Activated T-helper 2 cell treated with anti-CD3 and anti-CD28 coated beads, Interferon-gamma antibody, Interleukin-2, Interleukin-4, amounts not matched to agents 10 μg/mL and 5 μg/mL and 100 μg/mL, durations not matched to agents 14 hours and 24 hours and 36 hours (primary cell): ENCODE data around the gene UCP2. TPM values are rescaled to one million over a fixed set of nuclear protein-coding genes. Genes with fewer than 3 reads are reported as not detected.

ENCODE experiments used
- DNase-seq: peaks from one replicate; pipeline ENCODE4 v3.0.0; 2021; ENCODE audit warnings: low spot score
- H3K27ac Mint-ChIP-seq: one replicate; pipeline ENCODE4 v1.8.0; 2021; ENCODE audit warnings: mixed read lengths
- H3K27me3 Mint-ChIP-seq: one replicate; pipeline ENCODE4 v1.8.0; 2021; ENCODE audit warnings: low read depth, mixed read lengths
- H3K36me3 Mint-ChIP-seq: one replicate; pipeline ENCODE4 v1.8.0; 2021; ENCODE audit warnings: low read depth, mixed read lengths
- H3K4me1 Mint-ChIP-seq: one replicate; pipeline ENCODE4 v1.8.0; 2021; ENCODE audit warnings: low read depth, mixed read lengths
- H3K4me3 Mint-ChIP-seq: one replicate; pipeline ENCODE4 v1.8.0; 2021; ENCODE audit warnings: low read depth, mild to moderate bottlenecking, moderate library complexity, mixed read lengths
- H3K9me3 Mint-ChIP-seq: one replicate; pipeline ENCODE4 v1.8.0; 2021; ENCODE audit warnings: mixed read lengths
- intact Hi-C: fragments of 100-400 bp; cut with micrococcal nuclease; formaldehyde crosslinking; loops from one replicate; pipeline ENCODE4 v1.15.1; 2023
- total RNA-seq: library from RNA; stranded (reverse); gene quantifications from 2 replicates; pipeline ENCODE4 v1.2.3, GENCODE V29; 2022

UCP2 gene
- total RNA-seq, 1 donor from 2014 or later, result 429 TPM

DNA sequence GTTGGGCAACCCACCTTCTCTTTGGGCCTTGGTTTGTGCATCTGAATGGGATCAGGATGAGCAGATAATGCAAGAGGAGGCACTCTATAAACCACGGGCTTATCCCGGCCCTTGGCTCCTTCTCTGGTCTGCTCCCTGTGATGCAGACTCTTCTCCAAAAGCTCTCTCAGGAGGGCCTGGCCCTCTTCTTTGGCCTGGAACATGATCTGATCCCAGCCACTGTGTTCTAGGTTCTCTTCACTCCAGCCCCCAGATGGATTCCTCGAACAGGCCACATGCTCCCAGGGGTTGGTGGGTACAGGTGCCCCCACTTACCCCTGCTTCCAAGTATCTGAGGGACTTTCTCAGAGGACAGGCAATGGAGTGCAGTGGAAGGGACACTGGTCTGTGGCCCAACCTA, 35.0 kb upstream of the UCP2 start:
- no peak overlapping the region for H3K4me3 Mint-ChIP-seq
- intact Hi-C loops, result loop anchor here (2.0 to 10.0 kb wide), 3 partner anchors 141 to 387 kb away; partner anchors contain the start of genes C2CD3, COA4, PAAF1 and PPME1
- H3K27me3 Mint-ChIP-seq, result no peaks in the 10 kb centered on the region
- DNase-seq, result no peak
- no peak overlapping the region for H3K27ac Mint-ChIP-seq
- peaks cover 47% of the 10 kb centered on the region for H3K4me1 Mint-ChIP-seq
- H3K9me3 Mint-ChIP-seq, result no peaks in the 10 kb centered on the region
- H3K36me3 Mint-ChIP-seq, result peaks cover 24% of the 10 kb centered on the region

GRCh38 chr11:74015919-74016684, 33.5 kb upstream of the UCP2 start:
- no peaks in the 10 kb centered on the region for H3K27me3 Mint-ChIP-seq
- peak overlapping the region; percentile 41 for H3K4me3 Mint-ChIP-seq
- no peak for DNase-seq
- H3K27ac Mint-ChIP-seq, result peak overlapping the region; percentile 91
- H3K4me1 Mint-ChIP-seq, result peaks cover 60% of the 10 kb centered on the region
- H3K36me3 Mint-ChIP-seq, result peaks cover 27% of the 10 kb centered on the region
- H3K9me3 Mint-ChIP-seq, result no peaks in the 10 kb centered on the region
- intact Hi-C loops, result loop anchor here (10.0 kb wide), 1 partner anchor 389 kb away; no protein-coding TSS in a partner anchor

DNA sequence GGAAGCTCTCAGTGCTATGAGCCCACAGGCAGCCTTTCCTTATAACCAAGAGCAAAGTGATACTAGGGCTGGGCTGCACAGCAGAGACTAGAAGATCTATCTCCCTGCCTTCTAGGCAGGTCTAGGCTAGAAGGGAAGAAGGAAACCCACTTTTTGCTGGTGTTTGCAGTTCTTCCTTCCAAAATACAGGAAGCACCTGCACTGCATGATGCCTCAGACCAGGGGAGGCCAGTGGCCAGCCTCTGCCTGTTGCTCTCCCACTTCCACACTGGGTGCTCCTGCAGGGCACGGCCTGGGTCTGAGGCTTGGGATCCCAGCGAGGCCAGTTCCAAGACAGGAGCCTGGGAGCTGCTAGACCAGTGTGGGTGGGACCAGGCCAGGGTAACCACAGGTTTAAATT, 32.2 kb upstream of the UCP2 start:
- H3K9me3 Mint-ChIP-seq, result no peaks in the 10 kb centered on the region
- peaks cover 73% of the 10 kb centered on the region for H3K4me1 Mint-ChIP-seq
- no peak for DNase-seq
- peak overlapping the region; percentile 13 for H3K27ac Mint-ChIP-seq
- H3K27me3 Mint-ChIP-seq, result no peaks in the 10 kb centered on the region
- H3K36me3 Mint-ChIP-seq, result peaks cover 27% of the 10 kb centered on the region
- intact Hi-C loops, result loop anchor here (10.0 kb wide), 1 partner anchor 390 kb away; no protein-coding TSS in a partner anchor
- H3K4me3 Mint-ChIP-seq, result no peak overlapping the region

GRCh38 chr11:74013141-74013540, 30.5 kb upstream of the UCP2 start:
- Mint-ChIP-seq H3K27me3 (no peaks in the 10 kb centered on the region), H3K36me3 (peaks cover 25% of the 10 kb centered on the region), H3K9me3 (no peaks in the 10 kb centered on the region), H3K27ac (peak overlapping the region; percentile 99), H3K4me3 (no peak overlapping the region), H3K4me1 (peaks cover 86% of the 10 kb centered on the region)
- DNase-seq, result no peak
- intact Hi-C loops, result loop anchor here (10.0 kb wide), 1 partner anchor 392 kb away; no protein-coding TSS in a partner anchor

DNA sequence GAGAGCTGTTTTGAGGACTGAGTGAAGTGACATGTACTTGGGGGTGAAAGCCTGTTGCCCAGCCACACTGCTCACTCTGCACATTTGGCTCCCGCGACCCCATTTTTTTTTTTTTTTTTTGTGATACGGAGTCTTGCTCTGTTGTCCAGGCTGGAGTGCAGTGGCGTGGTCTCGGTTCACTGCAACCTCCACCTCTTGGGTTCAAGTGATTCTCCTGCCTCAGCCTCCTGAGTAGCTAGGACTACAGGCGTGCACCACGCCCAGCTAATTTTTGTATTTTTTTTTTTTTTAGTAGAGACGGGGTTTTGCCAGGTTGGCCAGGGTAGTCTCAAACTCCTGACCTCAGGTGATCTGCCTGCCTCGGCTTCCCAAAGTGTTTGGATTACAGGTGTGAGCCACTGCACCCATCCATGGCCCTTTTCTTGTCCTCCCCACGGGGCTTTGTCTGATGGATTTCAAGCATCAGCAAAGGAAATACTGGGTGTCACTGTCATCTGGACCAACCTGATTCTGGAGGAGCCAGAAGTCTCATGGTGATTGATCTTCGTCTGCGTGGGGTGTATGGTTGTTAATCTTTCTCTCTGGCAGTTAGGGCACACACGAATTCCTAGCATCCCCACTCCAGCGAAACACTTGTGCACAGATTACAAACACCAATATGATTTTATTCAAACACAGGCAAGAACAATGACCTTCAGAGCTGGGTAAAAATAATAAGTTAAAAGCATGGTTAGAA, 29.6 kb upstream of the UCP2 start:
- H3K27ac Mint-ChIP-seq, result peak overlapping the region; percentile 99
- intact Hi-C loops, result loop anchor here (10.0 kb wide), 1 partner anchor 393 kb away; no protein-coding TSS in a partner anchor
- no peaks in the 10 kb centered on the region for H3K9me3 Mint-ChIP-seq
- peaks cover 22% of the 10 kb centered on the region for H3K36me3 Mint-ChIP-seq
- peaks cover 83% of the 10 kb centered on the region for H3K4me1 Mint-ChIP-seq
- H3K27me3 Mint-ChIP-seq, result no peaks in the 10 kb centered on the region
- no peak overlapping the region for H3K4me3 Mint-ChIP-seq
- no peak for DNase-seq

- peaks cover 78% of the 10 kb centered on the region for H3K4me1 Mint-ChIP-seq
- peaks cover 15% of the 10 kb centered on the region for H3K36me3 Mint-ChIP-seq
- peak overlapping the region; percentile 7 for H3K4me3 Mint-ChIP-seq
- DNase-seq, result peak; percentile 52
- intact Hi-C loops, result loop anchor here (1.0 to 10.0 kb wide), 5 partner anchors 9 to 393 kb away; no protein-coding TSS in a partner anchor
- H3K27me3 Mint-ChIP-seq, result no peaks in the 10 kb centered on the region
- H3K27ac Mint-ChIP-seq, result peak overlapping the region; percentile 99
- H3K9me3 Mint-ChIP-seq, result no peaks in the 10 kb centered on the region
These were observed 28.9 kb upstream of the UCP2 start for GRCh38 chr11:74011360-74012073.

GRCh38 chr11:74010306-74011300, 28.0 kb upstream of the UCP2 start:
- Mint-ChIP-seq H3K4me1 (peaks cover 72% of the 10 kb centered on the region), H3K9me3 (no peaks in the 10 kb centered on the region), H3K4me3 (peak overlapping the region; percentile 37), H3K36me3 (peaks cover 8% of the 10 kb centered on the region), H3K27me3 (no peaks in the 10 kb centered on the region), H3K27ac (peak overlapping the region; percentile 99)
- DNase-seq, result no peak
- intact Hi-C loops, result loop anchor here (1.0 to 10.0 kb wide), 5 partner anchors 10 to 394 kb away; no protein-coding TSS in a partner anchor

DNA sequence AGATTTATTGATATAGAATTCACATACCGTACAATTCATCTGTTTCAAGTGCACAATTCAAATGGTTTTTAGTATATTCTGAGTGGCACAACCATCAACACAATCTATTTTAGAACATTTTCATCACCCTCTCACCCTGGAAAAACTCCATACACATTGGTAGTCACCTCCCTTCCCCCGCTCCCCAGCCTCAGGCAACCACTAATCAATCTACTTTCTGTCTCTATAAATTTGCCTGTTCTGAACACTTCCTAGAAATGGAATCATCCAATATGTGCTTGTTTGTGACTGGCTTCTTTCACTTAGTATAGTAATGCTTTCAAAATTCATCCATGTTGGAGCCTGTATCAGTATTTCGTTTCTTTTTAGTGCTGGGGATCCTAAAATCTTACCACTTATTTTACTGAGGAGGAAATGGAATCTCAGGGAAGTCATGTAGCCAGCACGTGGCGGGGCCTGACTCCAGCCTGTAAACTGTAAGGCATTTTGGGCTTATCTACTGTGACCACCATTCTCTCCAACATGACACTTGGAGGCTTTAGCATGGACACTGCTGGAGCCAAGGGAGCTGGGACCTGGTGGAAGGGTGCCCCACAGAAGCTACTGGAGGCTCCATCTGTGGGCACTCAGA, 27.1 kb upstream of the UCP2 start:
- no peak for DNase-seq
- no peaks in the 10 kb centered on the region for H3K9me3 Mint-ChIP-seq
- peak overlapping the region; percentile 99 for H3K27ac Mint-ChIP-seq
- H3K4me1 Mint-ChIP-seq, result peaks cover 72% of the 10 kb centered on the region
- H3K27me3 Mint-ChIP-seq, result no peaks in the 10 kb centered on the region
- intact Hi-C loops, result loop anchor here (2.0 to 10.0 kb wide), 2 partner anchors 15 to 395 kb away; no protein-coding TSS in a partner anchor
- no peak overlapping the region for H3K4me3 Mint-ChIP-seq
- H3K36me3 Mint-ChIP-seq, result peaks cover 7% of the 10 kb centered on the region

- Mint-ChIP-seq H3K27me3 (no peaks in the 10 kb centered on the region), H3K9me3 (no peaks in the 10 kb centered on the region), H3K4me3 (no peak overlapping the region), H3K27ac (peak overlapping the region; percentile 64), H3K36me3 (peaks cover 7% of the 10 kb centered on the region), H3K4me1 (peaks cover 72% of the 10 kb centered on the region)
- intact Hi-C loops, result no loop called here
- no peak for DNase-seq
These were observed 26.5 kb upstream of the UCP2 start for GRCh38 chr11:74009230-74009547.

GRCh38 chr11:74008373-74009229, 26.0 kb upstream of the UCP2 start, which contains the start of gene UCP3:
Gene UCP3 (minus strand): TSS chr11:74009085. CDS start chr11:74007042, 2,043 bp downstream.
- Mint-ChIP-seq H3K27me3 (no peaks in the 10 kb centered on the region), H3K4me1 (peaks cover 70% of the 10 kb centered on the region), H3K4me3 (no peak within 1 kb of the TSS), H3K9me3 (no peaks in the 10 kb centered on the region), H3K36me3 (peaks cover 7% of the 10 kb centered on the region), H3K27ac (peak within 1 kb of the TSS; percentile 99)
- intact Hi-C loops, result no loop called here
- DNase-seq, result no peak
